NCI-H2081 (cell line): ENCODE measurements around the gene ZNF846.
"Not testable (repeated sequence)": the region's sequence is repeated elsewhere in the genome, so short reads cannot be mapped to it uniquely, and the experiment has no call there.

Experiments used
- DNase-seq, 2 experiments: peaks; one replicate each; lab custom pipeline; 2025; lab: John Stamatoyannopoulos, UW

The ZNF846 gene

DNA sequence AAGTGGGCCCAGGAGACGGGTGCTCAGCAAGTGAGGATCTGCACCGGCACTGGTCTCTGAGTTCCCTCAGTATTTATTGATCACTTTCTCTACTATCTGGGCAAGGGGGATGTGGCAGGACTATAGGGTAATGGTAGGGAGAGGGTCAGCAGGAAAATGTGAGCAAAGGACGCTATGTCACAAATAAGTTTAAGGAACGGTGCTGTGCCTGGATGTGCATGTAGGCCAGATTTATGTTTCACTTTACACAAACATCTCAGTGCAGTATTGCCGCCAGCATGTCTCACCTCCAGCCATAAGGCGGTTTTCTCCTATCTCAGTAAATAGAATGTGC is 15.6 kb upstream of the ZNF846 start:
- DNase-seq = not testable (repeated sequence)

DNA sequence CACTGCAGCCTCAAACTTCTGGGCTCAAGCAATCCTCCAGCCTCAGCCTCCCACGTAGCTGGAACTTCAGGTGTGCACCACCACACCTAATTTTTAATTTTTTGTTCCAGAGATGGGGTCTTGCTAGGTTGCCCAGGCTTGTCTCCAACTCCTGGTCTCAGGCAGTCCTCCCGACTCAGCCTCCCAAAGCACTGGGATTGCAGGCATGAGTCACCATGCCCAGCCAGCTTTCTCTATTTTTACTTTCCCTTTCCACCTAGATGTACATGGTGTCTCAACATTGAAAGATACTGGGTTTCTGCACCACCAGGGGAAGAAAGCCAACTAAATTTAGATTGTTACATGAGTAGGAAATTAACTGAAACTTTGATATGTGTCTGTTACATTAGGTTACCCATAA is 13.8 kb upstream of the ZNF846 start:
- DNase-seq = no peak

DNA sequence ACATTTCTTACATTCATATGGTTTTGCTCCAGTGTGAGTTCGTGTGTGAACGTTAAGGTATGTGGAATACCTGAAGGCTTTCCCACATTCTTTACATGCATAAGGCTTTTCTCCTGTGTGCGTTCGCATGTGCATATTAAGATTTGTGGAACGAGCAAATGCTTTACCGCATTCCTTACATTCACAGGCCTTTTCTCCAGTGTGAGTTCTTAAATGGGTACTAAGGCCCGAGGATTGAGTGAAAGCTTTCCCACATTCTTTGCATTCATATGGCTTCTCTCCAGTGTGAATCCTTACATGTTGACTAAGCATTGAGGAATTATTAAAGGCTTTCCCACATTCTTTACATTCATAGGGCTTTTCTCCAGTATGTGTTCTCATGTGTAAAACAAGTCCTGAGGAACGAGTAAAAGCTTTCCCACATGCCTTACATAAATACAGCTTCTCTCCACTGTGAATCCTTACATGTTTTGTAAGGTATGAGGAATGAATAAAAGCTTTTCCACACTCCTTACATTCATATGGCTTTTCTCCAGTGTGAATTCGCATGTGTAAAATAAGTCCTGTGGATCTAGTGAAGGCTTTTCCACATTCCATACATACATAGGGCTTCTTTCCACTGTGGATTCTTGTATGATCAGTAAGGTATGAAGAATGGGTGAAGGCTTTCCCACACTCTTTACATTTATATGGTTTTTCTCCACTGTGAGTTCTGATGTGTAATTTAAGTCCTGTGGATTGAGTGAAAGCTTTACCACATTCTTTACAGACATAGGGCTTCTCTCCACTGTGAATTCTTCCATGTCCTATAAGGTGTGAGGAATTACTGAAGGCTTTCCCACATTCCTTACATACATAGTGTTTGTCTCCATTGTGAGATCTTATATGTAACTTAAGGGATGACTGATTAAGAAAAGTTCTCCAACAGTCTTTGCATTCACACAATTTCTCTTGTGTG is 10.7 kb downstream of the ZNF846 start:
- DNase-seq = no peak

DNA sequence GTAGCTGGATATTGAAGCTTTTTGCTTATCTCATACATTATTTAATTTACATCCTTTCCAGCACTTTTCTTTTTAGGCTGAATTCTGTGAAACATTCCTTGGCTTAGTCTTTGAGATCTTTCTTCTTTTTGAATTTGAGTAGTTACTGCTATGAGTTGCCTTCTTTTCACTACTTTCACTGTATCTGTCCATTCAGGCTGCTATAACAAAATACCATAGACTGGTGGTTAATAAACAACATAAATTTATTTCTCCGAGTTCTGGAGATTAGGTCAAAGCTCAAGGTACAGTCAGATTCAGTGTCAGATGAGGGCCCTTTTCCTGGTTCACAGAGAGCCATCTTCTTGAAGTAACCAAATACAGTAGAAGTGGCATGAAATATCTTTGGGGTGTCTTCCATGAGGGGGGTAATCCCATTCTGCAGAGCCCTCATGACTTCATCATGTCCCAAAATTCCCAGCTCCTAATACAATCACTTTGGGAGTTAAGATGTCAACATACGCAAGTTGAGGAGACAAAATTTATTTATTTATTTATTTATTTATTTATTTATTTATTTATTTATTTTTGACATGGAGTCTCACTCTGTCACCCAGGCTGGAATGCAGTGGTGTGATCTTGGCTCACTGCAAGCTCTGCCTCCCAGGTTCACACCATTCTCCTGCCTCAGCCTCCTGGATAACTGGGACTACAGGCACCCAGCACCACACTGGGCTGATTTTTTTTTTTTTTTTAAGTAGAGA is 15.7 kb downstream of the ZNF846 start:
- DNase-seq = no peak

DNA sequence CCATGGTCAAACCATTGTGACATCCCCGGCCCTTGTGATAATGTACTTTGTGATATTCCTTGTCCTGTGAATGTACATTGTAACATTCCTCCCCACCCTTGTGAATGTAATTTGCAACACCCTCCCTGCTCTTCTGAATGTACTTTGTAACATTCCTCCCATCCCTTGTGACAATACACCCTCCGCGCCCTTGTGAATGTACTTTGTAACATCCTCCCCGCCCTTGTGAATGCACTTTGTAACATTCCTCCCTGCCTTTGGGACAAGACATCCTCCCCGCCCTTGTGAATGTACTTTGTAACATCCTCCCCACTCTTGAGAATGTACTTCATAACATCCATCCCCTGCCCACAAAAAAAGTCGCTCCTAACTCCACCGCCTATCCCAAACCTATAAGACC is 17.1 kb downstream of the ZNF846 start:
- DNase-seq = no peak

DNA sequence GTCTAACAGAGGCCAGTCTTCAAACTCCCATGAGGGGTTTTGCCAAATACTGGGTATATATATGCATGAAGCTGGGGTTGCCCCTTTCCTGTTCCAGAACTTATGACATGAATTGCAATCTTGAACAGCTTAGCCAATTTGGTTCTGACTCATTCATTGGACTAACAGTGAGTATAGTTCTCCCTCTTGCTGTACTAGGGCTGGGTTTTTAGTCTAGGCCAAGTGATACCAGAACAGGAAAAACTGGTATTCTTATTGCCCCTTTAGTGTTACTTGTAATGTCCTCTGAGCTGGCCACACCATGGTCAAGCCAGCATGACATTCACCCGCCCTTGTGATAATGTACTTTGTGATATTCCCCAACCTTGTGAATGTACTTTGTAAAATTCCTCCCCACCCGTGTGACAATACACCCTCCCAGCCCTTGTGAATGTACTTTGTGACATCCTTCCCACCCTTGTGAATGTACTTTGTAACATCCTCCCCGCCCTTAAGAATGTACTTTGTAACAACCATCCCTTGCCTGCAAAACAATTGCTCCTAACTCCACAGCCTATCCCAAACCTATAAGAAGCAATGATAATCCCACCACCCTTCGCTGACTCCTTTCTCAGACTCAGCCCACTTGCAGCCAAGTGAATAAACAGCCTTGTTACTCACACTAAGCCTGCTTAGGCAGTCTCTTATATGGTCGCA is 26.9 kb downstream of the ZNF846 start:
- DNase-seq = no peak

DNA sequence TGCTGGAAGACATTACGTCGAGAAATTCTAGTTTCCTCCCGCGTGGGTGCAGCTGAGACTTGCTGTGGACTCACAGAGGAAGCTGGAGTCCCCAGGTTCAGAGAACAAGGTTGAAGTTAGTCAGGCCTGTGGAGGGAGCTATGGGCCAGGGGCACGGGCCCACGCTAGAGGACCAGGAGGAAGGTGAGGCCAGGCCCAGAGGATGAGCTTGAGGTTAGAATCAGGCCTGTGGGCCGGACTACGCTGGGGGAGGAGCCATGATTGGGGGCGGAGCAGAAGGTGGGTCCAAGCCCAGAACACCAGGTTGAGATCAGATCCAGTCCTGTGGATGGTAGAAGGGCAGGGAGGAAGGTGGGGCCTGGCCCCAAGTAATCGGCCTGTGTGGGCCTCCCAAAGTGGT is 32.6 kb downstream of the ZNF846 start:
- DNase-seq = no peak

DNA sequence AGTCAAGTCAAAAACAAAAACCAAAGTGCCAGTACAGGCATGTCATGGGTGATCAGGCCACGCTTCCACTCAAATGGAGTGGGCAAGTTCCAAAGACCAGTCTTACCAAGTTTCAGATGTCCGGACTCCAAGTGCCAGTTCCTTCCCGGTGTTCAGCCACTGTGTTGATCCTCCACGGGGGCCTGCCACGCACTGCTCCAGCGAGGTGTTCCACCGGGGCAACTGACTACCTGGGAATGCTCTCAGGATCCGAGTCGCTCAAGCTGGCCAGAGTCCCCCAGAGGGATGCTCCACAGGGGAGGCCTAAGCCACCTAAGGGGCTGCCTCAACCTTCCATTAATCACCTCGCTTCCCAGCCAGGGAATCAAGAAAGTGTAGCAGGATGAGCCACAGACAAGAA is 38.5 kb downstream of the ZNF846 start:
- not testable (repeated sequence) for DNase-seq

DNA sequence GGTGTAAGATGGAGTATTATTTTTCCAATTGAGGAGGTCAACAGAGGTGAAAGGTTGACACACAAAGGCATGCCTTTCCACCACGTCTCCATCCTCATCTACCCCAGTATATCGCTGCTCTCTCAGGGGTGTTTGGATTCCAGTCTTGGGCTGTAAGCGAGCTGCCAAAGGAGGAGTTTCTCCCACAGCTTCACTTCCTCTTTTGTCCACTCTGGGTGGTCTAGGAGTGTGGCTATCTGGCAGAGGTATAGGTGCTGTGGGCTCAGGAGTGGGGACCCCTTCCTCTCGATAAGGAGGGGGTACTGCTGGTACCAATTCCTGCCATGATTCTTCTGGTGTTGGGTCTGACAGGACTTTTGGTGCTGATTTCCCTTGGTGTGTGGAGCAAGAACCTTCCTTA is 39.4 kb downstream of the ZNF846 start:
- DNase-seq = no peak

DNA sequence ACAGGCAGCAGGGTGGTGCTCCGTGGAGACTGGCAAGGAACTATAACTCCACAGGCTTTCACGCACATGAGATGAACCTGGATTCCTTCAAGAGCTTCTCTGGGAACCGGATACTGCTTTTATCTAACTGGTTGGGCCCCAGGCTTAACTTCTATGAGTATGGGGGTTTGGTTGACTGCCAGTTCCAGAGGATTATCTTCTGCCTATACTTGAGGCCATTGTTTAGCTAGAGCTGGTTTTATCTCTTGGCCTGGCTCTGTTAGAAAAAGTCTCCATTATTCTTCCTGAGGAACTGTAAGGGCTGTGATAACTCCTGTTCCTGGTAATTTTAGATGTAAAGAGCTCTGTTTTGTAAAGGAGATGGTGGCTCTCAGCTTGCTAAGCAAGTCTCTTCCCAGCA is 40.9 kb downstream of the ZNF846 start:
- DNase-seq = no peak

DNA sequence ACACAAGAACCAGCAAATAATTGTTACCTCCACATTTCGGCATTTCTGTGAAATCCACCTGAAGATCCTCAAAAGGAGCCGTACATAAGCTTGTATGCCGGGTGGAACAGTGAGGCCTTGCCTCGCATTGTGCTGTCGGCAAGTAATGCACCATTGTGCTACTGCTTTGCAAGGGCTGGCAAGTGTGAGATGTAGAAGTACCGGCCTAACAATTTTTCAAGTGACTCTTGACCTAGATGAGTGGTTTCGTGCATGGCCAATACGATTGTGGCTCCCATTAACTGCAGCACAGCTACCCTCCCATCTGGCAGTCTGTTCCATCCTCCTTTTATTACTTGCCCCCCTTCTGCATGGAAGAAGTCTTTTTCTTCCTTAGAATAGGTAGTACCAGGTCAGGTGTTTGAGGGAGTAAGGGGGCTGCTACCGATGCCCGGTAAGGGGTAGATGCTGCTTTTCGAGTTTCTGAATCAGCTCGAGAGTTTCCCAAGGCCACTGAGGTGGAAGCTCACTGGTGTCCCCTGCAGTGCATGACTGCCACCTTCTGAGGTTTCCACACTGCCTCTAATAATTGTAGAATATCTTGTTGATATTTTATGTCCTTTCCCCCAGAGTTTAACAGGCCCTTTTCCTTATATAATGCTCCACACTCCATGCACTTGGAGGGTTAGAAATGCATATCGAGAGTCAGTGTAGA is 42.9 kb downstream of the ZNF846 start:
- not testable (repeated sequence) for DNase-seq

DNA sequence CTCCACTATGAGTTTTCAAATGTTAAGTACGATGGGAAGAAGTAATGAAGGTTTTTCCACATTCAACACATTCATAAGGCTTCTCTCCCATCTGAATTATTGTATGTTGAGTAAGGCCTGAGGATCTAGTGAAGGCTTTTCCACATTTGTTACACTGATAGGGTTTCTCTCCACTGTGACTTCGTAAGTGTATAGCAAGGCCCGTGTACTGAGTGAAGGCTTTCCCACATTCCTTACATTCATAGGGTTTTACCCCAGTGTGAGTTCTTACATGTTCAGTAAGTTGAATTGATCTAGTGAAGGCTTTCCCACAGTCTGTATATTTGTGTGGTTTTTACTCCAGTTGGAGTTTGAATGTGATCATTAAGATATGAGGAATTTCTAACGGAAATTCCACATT is 44.4 kb downstream of the ZNF846 start:
- no peak for DNase-seq

DNA sequence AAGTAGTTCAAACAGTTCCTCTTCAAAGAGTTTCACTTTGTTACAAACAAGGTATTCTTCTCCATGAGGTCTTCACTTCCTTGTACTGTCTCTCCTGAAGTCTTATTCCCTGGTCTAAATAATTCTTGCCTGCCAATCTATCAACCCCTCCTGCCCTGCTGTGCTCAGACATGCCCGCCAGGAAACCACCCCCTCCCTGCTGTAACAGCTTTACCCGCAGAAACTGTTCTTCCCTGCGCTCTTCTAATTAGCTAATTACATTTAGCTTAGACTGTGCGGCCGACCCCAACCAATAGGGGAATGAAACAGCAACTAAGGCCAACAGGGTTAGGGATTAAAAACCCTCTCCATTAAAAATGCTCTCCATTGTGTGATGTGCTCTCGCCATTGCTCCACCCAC is 46.7 kb downstream of the ZNF846 start:
- no peak for DNase-seq

DNA sequence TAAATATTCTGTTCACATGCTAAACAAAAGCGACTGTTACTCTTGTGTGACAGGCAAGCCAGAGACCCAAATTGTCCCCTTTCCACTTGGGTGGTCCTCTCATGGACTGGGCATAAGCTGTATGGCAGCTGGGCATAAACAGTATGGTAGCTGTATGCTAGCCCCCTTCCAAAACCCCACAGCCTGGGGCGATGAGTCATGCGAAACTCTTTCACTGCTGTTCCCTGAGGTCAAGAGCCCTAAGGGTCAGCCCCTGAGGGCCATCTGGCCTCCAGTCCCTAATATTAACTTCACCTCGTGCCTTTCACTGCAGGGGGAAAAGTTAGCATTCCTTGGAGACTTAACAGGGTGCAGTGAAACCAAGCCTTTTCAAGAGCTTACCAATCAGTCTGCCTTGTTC is 48.0 kb downstream of the ZNF846 start:
- no peak for DNase-seq

DNA sequence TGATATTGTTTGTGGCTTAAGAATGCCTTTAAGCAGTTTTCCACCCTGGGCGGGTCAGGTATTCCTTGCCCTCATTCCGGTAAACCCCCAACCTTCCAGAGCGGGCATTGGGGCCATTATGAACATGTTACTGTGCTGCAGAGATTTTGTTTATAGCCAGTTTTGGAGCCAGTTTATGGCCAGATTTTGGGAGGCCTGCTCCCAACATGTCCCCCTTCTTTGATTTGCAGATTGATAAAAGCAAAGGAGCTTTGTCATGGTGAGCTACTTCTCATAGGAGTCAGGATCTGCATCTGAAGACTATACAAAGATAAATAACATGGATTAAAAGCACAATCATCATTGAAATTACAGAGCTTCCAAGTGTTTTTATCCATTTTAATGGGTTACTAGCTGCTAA is 56.7 kb downstream of the ZNF846 start:
- no peak for DNase-seq

DNA sequence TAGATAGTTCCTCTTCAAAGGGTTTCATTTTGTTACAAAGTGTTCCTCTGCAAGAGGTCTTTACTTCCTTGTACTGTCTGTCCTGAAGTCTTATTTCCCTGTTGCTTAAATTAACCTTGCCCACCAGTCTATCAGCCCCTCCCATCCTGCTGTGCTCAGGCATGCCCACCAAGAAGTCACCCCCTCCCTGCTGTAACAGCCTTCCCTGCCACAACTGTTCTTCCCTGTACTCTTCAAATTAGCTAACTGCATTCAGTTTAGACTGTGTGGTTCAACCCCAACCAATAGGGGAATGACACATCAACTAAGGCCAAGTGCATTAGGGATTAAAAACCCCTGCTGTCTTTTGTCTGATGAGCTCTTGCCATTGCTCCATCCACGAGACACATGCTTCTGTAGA is 59.2 kb downstream of the ZNF846 start:
- DNase-seq = no peak

DNA sequence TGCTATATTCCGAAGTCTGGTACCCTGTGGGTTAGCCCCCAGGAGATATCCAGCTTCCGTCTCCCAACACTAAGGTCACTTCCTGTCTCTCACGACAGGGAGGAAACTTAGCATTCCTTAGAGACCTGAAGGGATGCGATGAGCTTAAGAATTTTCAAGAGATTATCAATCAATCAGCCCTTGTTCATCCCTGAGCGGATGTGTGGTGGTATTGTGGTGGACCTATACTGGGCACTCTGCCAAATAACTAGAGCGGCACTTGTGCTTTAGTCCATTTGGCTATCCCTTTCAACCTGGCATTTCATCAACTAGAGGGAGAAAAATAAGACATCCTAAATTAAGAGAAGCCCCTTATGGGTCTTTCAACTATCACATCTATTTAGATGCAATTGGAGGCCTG is 62.7 kb downstream of the ZNF846 start:
- no peak for DNase-seq

DNA sequence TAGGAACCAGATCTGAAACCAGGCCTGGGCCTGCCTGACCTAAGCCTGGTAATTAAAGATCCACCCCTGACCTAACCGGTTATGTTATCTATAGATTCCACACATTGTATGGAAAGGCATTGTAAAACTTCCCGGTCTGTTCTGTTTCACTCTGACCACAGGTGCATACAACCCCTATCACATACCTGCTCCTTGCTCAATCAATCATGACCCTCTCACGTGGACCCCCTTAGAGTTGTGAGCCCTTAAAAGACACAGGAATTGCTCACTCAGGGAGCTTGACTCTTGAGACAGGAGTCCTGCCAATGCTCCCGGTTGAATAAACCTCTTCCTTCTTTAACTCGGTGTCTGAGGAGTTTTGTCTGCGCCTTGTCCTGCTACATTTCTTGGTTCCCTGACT is 66.4 kb downstream of the ZNF846 start:
- no peak for DNase-seq
